DOHH2 (cell line): ENCODE measurements around the gene DOCK4.

Experiments used
- CTCF ChIP-seq: fragments of 200-600 bp; sonication (generic); IDR thresholded peaks from one replicate; pipeline ENCODE4 v1.5.1; 2014; ENCODE audit warnings: antibody characterized with exemption, mild to moderate bottlenecking, low read depth, low read length; ENCODE audit not compliant: poor library complexity, severe bottlenecking
- EZH2phosphoT487 ChIP-seq: fragments of 200-600 bp; sonication (generic); IDR thresholded peaks from 2 replicates; pipeline ENCODE4 v1.6.1; 2017; ENCODE audit warnings: borderline replicate concordance, mild to moderate bottlenecking, antibody characterized with exemption, low read length, moderate library complexity, mixed read lengths

GRCh38 chr7:111775206-111775605 is 431.0 kb downstream of the DOCK4 start:
- TF ChIP-seq CTCF (no peak), EZH2phosphoT487 (no peak)
